Measurements from ENCODE around the gene IQCN.
"Not testable (repeated sequence)": the region's sequence is repeated elsewhere in the genome, so short reads cannot be mapped to it uniquely, and the experiment has no call there.

The IQCN gene

DNA sequence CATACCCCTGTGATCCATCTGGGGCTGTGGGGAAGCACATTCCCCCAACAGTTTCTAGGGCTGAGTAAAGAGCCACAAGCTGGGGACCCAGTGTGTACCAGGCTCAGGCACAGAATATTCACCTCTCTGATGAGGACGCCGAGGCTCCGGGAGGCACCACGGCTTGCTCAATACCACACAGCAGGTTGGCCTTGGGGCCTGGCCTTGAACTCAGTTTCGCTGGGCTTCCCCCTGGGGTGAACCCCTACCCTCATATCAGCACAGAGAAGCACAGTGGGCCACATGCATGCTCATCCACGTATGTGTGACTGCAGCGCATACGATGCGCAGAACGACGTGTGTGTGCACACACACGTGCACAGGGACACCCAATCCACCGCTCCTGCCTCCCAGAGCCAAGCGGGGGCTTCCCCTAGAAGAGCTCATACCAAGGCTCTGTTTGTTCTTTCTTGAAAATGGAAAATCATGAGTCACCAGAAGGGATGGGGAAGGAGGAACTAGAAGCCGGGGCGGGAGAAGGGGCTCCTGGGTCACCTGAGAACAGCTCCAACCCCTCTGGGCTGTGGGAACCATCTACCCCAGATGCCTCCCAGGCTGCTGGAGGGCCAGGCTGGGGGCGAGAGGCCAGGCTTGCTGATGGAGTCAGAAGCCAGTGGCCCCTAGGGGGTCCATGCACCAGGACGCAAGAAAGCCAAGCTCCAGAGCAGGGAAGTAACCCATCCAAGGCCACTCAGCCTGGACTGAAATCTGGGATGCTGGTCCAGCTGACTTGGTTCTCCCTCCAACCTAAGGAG, 43.1 kb downstream of the IQCN start:
- peak; percentile 14 for DNase-seq

DNA sequence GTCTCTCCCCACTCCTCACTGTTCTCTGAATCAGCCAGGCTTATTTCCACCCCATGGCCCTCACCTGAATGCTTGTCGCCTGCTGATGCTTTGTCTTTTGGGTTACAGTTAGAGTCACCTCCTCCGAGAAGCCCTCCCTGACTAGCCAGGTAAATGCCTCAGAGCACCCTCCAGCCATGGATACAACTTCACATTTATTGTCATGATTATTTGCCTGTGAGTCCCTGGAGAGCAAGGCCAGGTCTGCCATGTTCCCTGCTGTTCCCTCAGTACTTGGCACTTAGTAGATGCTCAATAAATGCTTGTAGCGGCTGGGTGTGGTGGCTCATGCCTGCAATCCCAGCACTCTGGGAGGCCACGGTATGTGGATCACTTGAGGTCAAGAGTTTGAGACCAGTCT, 44.3 kb downstream of the IQCN start:
- no peak for DNase-seq

DNA sequence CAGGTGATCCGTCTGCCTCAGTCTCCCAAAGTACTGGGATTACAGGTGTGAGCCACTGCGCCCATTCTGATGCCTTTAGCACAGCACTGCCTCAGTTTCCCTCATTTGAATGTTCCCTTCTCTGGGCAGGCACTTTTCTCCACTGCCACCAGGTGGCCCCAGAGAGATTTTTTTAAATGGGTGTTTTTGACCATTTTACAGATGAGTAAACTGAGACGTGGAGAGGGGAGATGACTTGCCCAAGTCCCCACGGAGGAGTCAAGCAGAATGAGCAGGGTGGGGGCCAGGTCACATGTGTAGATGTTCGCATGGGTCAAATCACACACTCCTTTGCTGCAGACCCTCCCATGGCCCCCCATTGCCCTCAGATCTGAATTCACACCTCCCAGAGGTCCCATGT, 44.8 kb downstream of the IQCN start:
- no peak for DNase-seq

DNA sequence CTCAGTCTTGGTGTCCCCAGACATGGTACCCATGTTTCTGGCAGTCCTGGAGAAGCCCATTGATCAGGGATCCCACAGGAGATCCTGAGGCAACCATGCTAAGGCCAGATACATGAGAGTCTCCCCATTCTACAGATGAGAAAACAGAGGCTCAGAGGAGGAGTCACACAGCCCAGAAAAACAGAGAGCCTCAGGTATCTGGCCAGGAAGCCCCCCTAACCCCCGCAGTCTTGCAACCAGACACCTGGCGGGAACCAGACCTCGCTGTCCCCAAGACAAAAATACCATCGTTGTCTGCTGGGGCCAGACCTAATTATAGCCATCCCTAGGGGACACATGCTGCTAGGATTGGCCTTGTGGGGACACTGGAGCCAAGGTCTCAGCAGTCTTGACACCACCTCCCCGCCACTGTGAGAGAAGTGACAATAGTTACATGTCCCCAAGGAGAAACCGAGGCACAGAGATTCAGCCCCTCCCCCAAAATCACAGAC, 46.4 kb downstream of the IQCN start:
- no peak for DNase-seq

DNA sequence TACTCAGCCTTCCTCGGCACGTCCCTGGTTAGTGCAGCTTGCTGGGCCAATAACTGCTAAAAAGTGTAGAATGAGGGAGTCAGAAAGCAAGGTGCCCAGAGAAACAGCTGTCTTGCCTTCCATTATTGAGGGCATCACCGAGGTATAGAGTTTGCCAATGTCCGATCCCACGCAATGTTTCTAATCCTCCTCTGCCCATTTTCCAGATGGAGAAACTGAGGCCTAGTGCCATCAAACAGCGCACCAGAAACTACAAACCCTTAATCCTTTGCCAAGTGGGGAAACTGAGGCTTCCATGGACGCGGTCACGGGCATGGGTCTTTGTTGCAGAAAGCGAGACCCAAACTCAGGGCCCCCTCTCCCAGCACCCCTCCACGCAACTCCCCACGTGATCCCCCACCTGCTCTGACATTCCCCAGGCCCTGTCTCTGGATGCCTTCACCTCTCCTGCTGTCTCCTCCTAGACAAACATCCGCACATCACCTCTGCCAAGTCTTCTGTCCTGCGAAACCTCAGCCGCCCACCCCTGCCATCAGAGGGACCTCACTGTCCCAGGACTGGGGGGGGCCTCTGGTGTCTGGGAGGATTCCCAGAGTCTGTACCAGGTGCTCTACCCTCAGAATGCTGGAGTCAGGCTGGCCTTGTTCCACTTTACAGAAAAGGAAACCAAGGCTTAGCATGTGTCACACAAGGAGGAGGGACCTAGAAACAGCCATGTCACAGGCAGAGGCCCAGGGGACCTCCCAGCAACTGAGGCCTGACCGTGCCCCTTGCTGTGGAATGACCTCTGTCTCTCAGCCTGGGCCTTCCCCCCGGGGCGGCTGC, 47.1 kb downstream of the IQCN start:
- DNase-seq, result no peak

DNA sequence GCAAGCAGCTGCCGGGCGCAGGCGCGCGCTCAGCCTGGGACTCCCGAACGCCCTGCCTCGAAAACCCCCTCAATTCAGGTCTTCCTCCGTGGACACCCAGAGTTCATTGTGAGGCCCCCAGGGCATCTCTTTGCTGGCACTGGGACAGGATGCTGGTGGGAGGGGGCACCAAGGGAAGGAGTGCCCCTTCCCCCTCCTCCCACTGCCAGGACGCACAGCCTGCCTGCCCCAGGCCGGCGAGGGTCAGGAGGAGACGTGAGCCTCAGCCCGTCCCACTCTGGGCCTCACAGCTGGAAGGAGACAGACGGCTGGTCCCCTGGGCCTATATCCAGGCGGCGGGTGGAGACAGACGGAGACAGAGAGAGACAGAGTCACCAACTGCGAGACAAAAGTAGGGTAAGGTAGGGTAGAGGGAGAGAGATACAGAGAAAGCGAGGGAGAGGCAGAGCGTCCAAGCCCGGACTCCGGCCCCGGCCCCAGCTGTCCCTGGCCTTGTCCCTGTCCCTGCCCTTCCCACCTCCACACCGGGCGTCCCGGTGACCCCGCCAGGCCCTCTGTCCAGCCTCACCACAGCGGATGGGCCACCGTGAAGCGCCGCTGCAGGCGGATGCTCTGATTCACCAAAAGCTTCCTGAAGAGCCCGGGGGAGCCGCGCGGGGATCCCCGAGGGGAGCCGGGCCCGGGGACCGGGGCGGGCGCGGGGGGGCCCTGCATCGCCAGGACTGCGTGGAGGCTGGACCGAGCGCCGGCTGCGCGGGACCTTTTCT, 48.4 kb downstream of the IQCN start, which contains the start of gene PDE4C:
PDE4C (minus strand) TSS at position 737 of the 767 bp plus-strand sequence; CDS start at position 714, 23 bp downstream.
- DNase-seq, result no peak

DNA sequence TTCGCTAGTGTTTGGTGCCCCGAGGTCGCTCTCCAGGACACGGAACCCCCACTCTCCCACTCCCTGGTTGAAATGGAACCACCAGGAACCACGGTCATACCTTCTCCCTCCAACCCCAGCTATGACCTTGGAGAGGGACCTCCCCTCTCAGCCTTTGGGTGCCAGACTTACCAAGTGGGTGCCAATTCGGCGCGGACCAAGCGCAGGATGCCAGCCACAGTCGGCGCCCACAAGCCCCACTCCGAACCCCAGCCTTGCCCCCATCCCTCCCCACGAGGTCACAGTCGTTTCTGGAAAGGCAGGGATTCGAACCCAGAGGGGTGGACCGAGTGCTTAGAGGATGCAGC, 48.9 kb downstream of the IQCN start:
- DNase-seq, result no peak

DNA sequence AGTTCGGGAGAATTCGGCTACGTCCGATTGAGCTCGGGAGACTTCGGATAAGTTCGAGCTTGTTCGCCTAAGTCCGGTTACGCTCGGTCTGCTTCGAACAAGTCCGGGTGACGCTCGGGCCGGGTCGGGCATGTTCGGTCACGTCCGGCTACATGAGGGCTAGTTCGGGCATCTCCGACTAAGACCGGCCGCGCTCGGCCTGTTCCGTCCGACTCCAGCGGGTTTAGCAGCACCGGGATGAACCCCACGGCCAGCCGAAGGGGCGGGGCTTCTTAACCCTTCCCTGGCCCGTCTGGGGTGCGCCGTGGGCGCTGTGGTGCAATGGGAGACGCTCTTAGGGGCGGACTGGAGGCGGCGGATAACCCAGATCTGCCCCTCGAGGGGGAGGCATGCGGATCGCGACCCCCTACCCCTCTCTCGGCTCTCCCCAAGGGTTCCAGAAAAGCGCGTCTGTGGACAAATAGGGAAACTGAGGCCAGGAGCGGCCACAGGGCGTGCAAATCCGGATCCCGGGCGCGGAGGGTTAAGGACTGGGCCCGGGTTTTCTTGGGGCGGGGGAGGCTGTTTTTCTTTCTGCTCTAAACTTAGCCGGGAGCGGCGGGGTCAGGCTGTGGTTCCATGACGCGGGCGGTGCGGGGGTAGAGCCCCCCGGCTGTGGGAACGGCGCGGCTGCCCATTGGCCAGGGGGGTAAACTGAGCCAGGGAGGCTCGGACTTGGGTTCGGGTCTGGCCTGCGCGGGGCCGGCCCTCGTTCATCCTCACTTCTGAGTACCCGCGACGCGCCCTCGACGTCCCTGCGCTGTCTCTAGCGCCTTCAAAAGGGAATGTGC, 49.5 kb downstream of the IQCN start:
- DNase-seq, result peak; percentile 98

DNA sequence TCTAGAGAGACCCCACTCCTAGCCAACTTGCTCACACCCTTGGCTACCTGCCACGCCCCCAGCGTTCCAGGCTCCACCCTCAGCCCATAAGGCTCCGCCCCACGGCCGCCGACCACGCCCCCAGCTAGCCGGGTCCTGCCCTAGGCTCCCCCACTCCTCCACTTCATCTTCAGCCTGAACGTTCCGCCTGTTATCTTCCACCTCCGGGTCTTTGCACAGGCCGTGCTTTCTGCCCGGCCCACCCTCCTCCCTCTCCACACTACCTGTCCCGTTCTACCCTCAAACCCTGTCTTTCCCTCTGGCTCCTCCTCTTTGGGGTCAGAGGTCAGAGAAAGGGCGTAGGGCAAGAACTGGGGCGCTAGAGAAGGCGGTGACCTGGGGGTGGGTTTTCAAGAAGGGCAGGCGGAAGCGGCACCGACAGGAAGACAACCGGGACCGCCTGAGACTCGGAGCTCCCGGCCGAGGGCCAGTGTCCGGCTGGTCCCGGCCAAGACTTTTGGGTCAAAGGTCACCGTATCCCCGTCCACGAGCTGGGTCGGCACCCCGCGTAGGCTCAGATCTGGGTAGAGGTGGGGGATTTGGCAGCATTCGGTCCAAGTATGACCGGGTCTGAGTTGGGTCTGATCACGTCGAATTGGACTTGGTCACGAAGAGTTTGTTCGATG, 50.3 kb downstream of the IQCN start:
- peak; percentile 51 for DNase-seq

DNA sequence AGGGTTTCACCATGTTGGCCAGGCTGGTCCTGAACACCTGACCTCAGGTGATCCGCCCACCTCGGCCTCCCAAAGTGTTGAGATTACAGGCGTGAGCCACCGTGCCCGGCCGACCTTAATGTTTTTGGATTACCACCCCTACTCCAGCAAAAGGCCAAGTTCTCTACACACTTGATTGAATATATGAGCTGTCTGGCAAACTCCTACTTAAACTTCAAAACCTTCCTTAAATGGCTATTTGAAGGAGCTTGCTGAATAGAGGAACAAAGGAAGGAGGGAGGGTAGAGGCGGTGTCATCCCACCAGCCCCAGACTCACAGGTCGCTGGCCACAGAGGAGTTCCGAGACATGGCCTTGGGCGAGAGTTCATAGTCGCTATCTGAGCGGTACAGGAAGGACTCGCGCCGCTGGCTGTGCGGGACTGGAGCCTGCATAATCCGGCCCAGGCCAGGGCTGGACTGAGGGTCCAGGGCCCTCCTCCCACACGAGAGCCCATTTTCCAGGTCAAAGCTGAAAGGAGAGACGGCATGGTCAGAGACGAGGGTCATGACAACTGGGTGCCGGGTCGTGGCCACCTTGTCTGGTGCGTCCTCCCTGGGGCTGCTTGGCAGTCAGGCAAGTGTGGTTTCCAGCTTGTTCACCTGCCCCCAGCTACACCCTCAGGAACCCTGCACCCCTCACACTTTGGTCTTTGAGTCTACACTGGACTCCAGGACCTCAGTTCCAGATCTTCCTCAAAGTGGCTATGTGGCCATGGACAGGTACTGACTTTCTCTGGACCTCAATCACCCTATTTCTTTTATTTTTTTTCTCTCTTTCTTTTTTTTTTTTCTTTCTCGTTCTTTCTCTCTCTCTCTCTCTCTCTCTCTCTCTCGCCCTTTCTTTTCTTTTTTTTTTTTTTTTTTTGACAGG, 52.2 kb downstream of the IQCN start:
- DNase-seq, result no peak

DNA sequence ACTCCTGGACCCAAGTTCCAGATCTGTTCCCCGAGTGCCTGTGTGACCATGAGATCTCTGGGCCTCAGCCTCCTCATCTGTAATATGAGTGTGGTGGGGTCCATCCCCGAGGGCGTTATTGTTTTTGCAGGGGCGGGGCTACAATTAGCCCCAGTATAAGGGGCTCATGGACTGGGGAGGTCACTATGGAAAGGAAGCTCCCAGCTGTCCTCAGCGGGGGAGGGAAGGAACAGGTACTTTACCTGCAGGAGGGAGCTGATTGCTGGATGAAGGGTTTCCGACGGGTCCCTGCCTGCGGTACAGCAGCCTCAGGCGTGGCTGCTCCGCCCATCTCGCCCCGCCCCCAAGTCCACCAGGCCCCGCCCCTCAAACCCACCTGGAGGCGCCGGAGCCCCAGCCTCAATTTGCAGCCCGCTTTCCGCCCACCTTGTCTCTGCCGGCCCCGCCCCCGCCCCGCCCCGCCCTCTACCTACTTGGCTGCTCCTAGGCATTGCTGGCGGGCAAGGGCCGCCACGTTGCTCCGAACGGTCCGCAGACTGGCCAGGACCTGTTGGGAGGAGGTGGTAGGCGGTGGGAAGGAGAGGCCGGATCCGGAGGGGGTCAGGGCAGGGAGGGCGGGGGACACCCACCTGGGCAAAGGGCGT, 53.5 kb downstream of the IQCN start:
- no peak for DNase-seq

DNA sequence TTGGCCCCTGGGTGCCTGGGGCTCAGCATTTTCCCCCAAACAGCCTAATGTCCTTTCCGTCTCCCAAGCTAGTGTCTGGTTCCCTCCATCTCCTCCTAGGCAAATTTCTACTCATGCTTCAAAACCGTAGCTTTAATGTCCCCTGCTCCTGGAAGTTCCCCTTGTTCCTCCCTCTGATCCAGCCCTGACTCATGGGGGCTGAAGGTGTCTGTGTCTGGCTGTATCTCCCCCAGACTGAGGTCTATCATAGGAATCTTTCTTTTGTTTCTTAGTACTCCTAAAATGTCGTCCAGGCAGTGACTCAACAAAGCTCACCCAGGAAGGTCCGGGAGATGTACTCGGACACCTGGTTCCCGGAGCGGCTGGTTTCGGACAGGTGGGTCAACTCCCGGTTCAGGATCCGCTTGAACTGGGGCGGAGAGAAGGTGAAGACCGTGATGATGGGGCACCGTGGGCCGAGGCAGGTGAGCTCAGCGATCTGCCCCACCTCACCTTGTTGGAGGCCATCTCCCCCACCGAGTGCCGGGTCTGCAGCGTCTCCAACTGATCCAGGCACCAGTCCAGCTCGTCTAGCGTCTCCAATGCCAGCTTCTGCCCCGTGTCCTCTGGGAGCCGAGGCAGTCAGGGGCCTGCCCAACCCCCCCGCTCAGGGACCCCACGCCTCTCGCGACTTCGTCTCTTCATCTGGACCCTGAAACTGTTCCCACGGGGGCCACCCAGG, 54.2 kb downstream of the IQCN start:
- DNase-seq, result no peak

DNA sequence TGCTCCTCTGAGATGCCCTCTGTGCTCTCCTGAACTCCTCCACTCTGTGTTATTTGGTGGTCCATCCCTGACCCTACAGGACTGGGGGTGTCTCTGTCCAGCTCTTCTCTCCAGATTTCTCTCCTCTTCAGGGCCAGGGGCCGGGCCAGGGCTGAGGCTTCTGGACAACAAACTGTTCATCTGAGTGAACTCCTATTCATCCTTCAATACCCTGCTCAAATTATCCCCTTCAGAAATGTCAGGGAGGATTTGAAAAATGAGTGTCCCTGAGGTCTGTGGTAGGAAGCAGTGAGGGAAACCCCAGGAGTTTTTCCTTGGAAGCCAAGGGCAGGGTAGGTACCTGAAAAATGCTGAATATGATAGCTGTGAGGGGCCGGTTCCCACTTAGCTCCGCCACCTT, 55.7 kb downstream of the IQCN start:
- no peak for DNase-seq

DNA sequence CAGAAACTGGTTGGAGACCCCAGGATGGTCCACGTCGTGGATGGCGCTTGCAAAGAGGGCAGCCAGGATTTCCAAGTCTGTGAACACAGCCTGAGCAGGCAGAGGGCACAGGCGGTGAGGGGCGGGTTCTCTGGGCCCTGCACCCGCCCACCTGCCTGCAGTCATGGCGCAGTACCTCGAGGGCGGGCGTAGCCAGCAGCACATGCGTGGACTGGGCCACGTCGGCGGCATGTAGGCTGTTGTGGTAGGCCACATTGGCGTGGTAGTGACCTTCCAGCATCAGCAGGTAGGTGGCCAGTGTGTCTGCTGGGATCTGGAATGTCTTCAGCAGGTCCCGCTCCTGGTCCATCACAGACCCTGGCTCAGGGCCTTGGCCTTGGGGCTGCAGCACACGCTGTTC, 56.1 kb downstream of the IQCN start:
- no peak for DNase-seq

DNA sequence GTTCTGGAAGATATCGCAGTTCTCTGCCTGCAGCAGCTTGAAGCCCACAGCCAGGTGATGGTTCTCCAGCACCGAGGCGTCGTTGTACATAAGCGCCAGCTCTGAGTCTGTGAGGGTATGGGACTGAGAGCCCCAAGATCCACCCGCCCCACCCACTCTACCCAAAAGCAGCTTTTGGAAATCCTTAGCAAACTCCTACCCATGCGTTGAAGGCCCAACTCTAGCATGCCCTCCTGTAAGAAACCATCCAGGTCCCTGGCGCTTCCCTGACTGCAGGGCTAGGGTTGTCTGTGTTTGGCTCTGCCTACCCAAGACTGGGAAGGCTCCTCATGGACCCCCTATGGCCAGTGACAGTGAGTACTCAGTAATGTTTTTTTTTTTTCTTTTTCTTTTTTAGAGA, 57.5 kb downstream of the IQCN start:
- no peak for DNase-seq

DNA sequence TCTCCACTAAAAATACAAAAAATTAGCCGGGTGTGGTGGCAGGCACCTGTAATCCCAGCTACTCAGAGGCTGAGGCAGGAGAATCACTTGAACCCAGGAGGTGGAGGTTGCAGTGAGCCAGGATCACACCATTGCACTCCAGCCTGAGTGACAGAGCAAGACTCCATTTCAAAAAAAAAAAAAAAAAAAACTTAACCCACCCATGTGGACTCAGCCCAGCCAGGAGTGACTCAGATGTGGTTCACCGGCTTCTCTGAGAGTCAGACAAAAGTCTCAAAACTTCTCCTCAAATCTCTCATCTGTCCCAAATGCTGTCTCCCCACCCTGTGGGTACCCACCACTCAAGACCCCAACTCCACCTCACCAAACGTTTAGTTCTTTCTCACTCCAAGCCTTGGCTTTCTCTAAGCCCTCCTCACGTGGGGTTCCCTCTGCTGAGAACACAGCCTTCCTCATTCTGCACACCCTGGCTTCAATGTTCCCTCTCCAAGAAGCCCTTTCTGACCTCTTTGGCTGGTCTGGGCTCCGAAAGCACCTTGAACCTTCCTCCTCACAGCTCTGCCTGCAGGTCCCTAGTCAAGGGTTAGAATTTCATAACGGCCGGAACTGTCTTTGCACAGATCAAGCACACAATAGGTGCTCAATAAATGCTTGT, 59.3 kb downstream of the IQCN start:
- DNase-seq, result no peak

DNA sequence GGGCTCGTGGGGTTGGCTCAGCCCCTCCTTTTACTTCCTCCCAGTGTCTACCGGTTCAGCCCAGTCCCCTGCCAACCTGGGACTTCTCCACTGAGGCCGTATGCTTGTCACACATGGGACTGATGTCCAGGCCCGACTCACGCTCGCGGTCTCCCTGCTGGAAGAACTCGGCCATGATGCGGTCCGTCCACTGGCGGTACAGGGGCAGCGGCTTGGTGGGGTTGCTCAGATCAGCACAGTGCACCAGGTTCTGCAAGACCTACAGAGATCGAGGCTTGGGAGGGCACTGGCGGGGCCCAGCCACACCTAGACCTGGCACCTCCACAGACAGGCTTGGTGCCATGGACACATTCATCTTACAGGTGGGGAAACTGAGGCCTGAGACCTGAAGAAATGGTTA, 62.6 kb downstream of the IQCN start:
- no peak for DNase-seq

DNA sequence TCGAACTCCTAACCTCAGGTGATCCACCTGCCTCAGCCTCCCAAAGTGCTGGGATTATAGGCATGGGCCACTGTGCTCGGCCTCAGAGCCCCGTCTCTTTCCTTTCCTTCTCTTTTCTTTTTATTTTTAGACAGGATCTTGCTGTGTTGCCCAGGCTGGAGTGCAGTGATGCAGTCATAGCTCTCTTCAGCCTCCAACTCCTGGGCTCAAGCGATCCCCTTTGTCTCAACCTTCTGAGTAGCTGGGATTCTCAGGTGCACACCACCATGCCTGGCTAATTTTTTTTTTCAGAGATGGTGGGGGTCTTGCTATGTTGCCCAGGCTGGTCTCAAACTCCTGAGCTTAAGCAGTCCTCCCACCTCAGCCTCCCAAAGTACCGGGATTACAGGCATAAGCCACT, 64.3 kb downstream of the IQCN start:
- DNase-seq, result not testable (repeated sequence)

All from stimulated activated CD4-positive, alpha-beta T cell treated with anti-CD3 and anti-CD28 coated beads, Interleukin-15, amount 100 ng/mL, for 24 hours (primary cell).